ENCODE measurements around the gene MPHOSPH6. TPM values are rescaled to one million over a fixed set of nuclear protein-coding genes. Genes with fewer than 3 reads are reported as not detected.

Gene MPHOSPH6
- total and polyA plus RNA-seq, 2 of the 4 experiments (the other 2 are of a cell fraction), result 5.4 to 15.5 TPM

DNA sequence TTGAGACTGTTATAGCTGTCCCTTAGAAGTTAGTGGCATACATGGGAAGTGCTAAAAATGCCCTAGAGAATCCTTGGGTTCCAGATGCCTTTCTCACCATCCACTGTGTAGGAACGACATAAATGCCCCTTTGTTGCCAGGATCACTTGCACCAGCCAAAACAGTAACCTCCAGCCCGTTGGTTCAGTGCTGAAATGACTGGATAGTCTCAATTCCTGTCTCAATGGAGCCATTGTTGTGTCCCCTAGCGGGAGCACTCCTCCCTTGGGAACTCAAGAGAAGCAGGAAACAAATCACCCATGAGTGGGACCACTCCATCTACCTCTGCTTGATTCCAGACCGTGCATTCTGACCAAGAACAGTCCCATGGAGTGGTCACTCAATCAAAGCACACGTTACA is 23.1 kb downstream of the MPHOSPH6 start:
- no peak overlapping the region for H2AFZ ChIP-seq (replicated peaks; ENCODE audit: low read length, poor library complexity)
- no peak overlapping the region for H3K27ac ChIP-seq (ENCODE audit: insufficient read depth, low read length)
- intact Hi-C loops (cut with micrococcal nuclease), result no loop called here
- H2BK120ac ChIP-seq (ENCODE audit: low read depth, low read length), result no peak overlapping the region
- in situ Hi-C loops (cut with MboI; ENCODE audit: low sequenced_read_pairs), result no loop called here
- H3K9me3 ChIP-seq (ENCODE audit: control insufficient read depth, insufficient read depth, low read length), result no peaks in the 10 kb centered on the region
- no peak overlapping the region for H2AK9ac ChIP-seq (replicated peaks; ENCODE audit: low read depth, low read length, poor library complexity)
- no peak overlapping the region for H3K9ac ChIP-seq (ENCODE audit: low read depth, low read length)
- no peak overlapping the region for H3K18ac ChIP-seq (ENCODE audit: low read depth, low read length)
- H3K79me1 ChIP-seq (ENCODE audit: low read depth in 1 of 2, low read length in 2 of 2), result peaks cover 0 to 8% of the 10 kb centered on the region in 2 experiments; a peak in 3 of 4 replicates
- H3K4ac ChIP-seq (ENCODE audit: low read depth, low read length), result no peak overlapping the region
- ChIA-PET POLR2A (ENCODE audit: unreplicated experiment) (no interaction called here), CTCF (no interaction called here)
- no peak for DNase-seq
- ATAC-seq (ENCODE audit: low read depth), result no peak
- H2BK5ac ChIP-seq (ENCODE audit: low read depth, low read length, poor library complexity, severe bottlenecking), result no peak overlapping the region
- no peak overlapping the region for H2AK5ac ChIP-seq (ENCODE audit: low read depth, low read length)
- no peaks in the 10 kb centered on the region for H3K27me3 ChIP-seq (ENCODE audit: control insufficient read depth, insufficient read depth, low read length)
- no peaks in the 10 kb centered on the region for H4K20me1 ChIP-seq (ENCODE audit: insufficient read depth, low read length)
- dilution Hi-C loops (cut with HindIII; ENCODE audit: low sequenced_read_pairs, unreplicated experiment), result no loop called here
- no peak for TF ChIP-seq MAFK (IDR thresholded peaks at IDR 0.05; ENCODE audit: low read depth, low read length)
- no peak for TF ChIP-seq MAZ (IDR thresholded peaks at IDR 0.05; ENCODE audit: borderline replicate concordance, low read depth, low read length)
- TF ChIP-seq BHLHE40 (IDR thresholded peaks at IDR 0.05; ENCODE audit: low read depth, low read length), result no peak
- TF ChIP-seq RAD21 (IDR thresholded peaks at IDR 0.05; ENCODE audit: low read length), result no peak
- no peak for TF ChIP-seq RFX5 (IDR thresholded peaks at IDR 0.05; ENCODE audit: low read depth, low read length)
- no peak for TF ChIP-seq USF2 (IDR thresholded peaks at IDR 0.05; ENCODE audit: low read depth, low read length)
- no peak for TF ChIP-seq SMC3 (IDR thresholded peaks at IDR 0.05; ENCODE audit: low read depth, low read length)
- no peak for TF ChIP-seq ELK1 (IDR thresholded peaks at IDR 0.05; ENCODE audit: borderline replicate concordance, low read depth, low read length)
- no peak for TF ChIP-seq POLR2A (IDR thresholded peaks at IDR 0.05; ENCODE audit: low read depth, low read length)
- TF ChIP-seq NFE2L2 (IDR thresholded peaks at IDR 0.05; ENCODE audit: low read depth, low read length), result no peak
- no peak for TF ChIP-seq FOS (IDR thresholded peaks at IDR 0.05; ENCODE audit: low read depth, low read length)
- no peak for TF ChIP-seq MXI1 (IDR thresholded peaks at IDR 0.05; ENCODE audit: borderline replicate concordance, low read depth, low read length)
- TF ChIP-seq CEBPB (IDR thresholded peaks at IDR 0.05; ENCODE audit: low read depth, low read length), result no peak
- TF ChIP-seq, protein P1, sequence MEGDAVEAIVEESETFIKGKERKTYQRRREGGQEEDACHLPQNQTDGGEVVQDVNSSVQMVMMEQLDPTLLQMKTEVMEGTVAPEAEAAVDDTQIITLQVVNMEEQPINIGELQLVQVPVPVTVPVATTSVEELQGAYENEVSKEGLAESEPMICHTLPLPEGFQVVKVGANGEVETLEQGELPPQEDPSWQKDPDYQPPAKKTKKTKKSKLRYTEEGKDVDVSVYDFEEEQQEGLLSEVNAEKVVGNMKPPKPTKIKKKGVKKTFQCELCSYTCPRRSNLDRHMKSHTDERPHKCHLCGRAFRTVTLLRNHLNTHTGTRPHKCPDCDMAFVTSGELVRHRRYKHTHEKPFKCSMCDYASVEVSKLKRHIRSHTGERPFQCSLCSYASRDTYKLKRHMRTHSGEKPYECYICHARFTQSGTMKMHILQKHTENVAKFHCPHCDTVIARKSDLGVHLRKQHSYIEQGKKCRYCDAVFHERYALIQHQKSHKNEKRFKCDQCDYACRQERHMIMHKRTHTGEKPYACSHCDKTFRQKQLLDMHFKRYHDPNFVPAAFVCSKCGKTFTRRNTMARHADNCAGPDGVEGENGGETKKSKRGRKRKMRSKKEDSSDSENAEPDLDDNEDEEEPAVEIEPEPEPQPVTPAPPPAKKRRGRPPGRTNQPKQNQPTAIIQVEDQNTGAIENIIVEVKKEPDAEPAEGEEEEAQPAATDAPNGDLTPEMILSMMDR (conservative IDR thresholded peaks at IDR 0.05; ENCODE audit: low read depth, low read length), result no peak
- TF ChIP-seq RCOR1 (IDR thresholded peaks at IDR 0.05; ENCODE audit: insufficient replicate concordance, low read length), result no peak
- no peak for TF ChIP-seq CHD1 (IDR thresholded peaks at IDR 0.05; ENCODE audit: low read depth, low read length)
- 88% methylated on average over 4 of the region's 5 CpGs; no CpG with 5 or more reads in 1 of the 2 experiments for WGBS, 2 experiments (ENCODE audit: extremely low coverage in 2 of 2, insufficient read length in 1 of 2)
- BruUV-seq (replicated peaks), result no TSS peak
- no peak overlapping the region for H4K91ac ChIP-seq (ENCODE audit: insufficient read depth, low read depth, low read length)
- H3K23ac ChIP-seq (ENCODE audit: low read depth, low read length), result no peak overlapping the region
- peaks cover 27% of the 10 kb centered on the region for H3K36me3 ChIP-seq (ENCODE audit: control insufficient read depth, insufficient read depth, low read length)
- no peak overlapping the region for H2BK15ac ChIP-seq (ENCODE audit: low read depth, low read length)
- no peak overlapping the region for H3K4me3 ChIP-seq (ENCODE audit: insufficient read depth, low read depth, low read length)
- H3K4me2 ChIP-seq (ENCODE audit: low read depth, low read length), result no peak overlapping the region
- H3K9me1 ChIP-seq (ENCODE audit: insufficient read depth, low read length), result peaks cover 4% of the 10 kb centered on the region; the same call in 1 of the 2 replicates
- H3K56ac ChIP-seq (ENCODE audit: extremely low read depth, insufficient read depth, low read length), result no peak overlapping the region
- no peak overlapping the region for H3K14ac ChIP-seq (replicated peaks; ENCODE audit: low read depth, low read length)
- H4K8ac ChIP-seq (ENCODE audit: low read depth in 2 of 2, low read length in 2 of 2), result no peak overlapping the region
- H3K4me1 ChIP-seq (ENCODE audit: control insufficient read depth, insufficient read depth, low read length), result no peaks in the 10 kb centered on the region
- no peak overlapping the region for H2BK20ac ChIP-seq (ENCODE audit: low read depth, low read length)
- no peak overlapping the region for H4K5ac ChIP-seq (ENCODE audit: low read depth, low read length)

All from IMR-90 (cell line).